HepG2 (cell line): ENCODE data around the gene GRIN3B. TPM values are rescaled to one million over a fixed set of nuclear protein-coding genes. Genes with fewer than 3 reads are reported as not detected.
A peak's percentile ranks its signal among the peaks of the same experiment; 100 is the strongest.

Source experiments
- ATAC-seq: fragments of 200-7000 bp; cut with Tn5 transposase; 3 replicates; pipeline ENCODE4 v1.9.1; 2020; ENCODE audit warnings: mild to moderate bottlenecking, moderate library complexity
- BruUV-seq: library from RNA; stranded (reverse); fragments of 400-500 nt; replicated peaks from 2 replicates; lab custom pipeline; 2021; lab: Mats Ljungman, UMichigan
- CTCF ChIA-PET: fragments of 300-600 bp; formaldehyde crosslinking; extraction: SDS; loops from one replicate; lab custom pipeline; 2021; ENCODE audit warnings: low total read pairs, inconsistent platforms, low intra/inter-chr PET ratio; lab: Yijun Ruan, JAX
- POLR2A ChIA-PET: fragments of 350-600 bp; sonication (Branson Sonifier 250); formaldehyde crosslinking; loops from one replicate; lab custom pipeline; 2020; ENCODE audit warnings: antibody characterized with exemption, inconsistent platforms; lab: Yijun Ruan, JAX
- DNase-seq: peaks from one replicate; pipeline ENCODE4 v3.0.0-alpha.2; 2015; ENCODE audit warnings: low spot score
- FAIRE-seq: peaks from 3 replicates; lab custom pipeline; 2011; peaks lifted over from hg19 to GRCh38; lab: Jason Lieb, UNC
- H2AFZ ChIP-seq: one replicate; pipeline ENCODE4 v1.6.1; 2011; ENCODE audit warnings: low read length, inconsistent platforms
- H3K27ac ChIP-seq: fragments of 300-600 bp; 3 replicates; pipeline ENCODE4 v1.8.0; 2011; ENCODE audit warnings: mixed run types, mild to moderate bottlenecking, mixed read lengths, low read length, inconsistent platforms; ENCODE audit not compliant: insufficient read depth; ENCODE audit errors: extremely low read length
- H3K27me3 ChIP-seq, 2 experiments: fragments of 200-600 bp in 1 of 2; 2 replicates in 1 of 2; 3 replicates in 1 of 2; pipeline versions ENCODE4 v1.6.0 to v1.8.0; 2011; ENCODE audit warnings: low read length in 2 of 2, mild to moderate bottlenecking in 2 of 2, moderate library complexity in 2 of 2, inconsistent platforms in 1 of 2; ENCODE audit not compliant: insufficient read depth in 2 of 2, control insufficient read depth in 1 of 2
- H3K36me3 ChIP-seq, 2 experiments: fragments of 200-600 bp in 1 of 2; replicated peaks in 1 of 2; 2 replicates in 1 of 2; 3 replicates in 1 of 2; pipeline versions ENCODE4 v1.5.1 to v1.8.0; 2011; ENCODE audit warnings: low read length in 2 of 2, inconsistent platforms in 1 of 2; ENCODE audit not compliant: insufficient read depth in 2 of 2, control insufficient read depth in 1 of 2
- H3K4me1 ChIP-seq: 2 replicates; pipeline ENCODE4 v1.5.1; 2012; ENCODE audit warnings: low read length, inconsistent platforms; ENCODE audit not compliant: insufficient read depth
- H3K4me2 ChIP-seq: 2 replicates; pipeline ENCODE4 v1.6.0; 2011; ENCODE audit warnings: low read depth, low read length, inconsistent platforms
- H3K4me3 ChIP-seq, 3 experiments: fragments of 200-600 bp in 1 of 3; sonication (generic), shearing (Covaris generic) in 1 of 3; replicated peaks in 1 of 3; 2 replicates each; pipeline ENCODE4 v1.5.1; 2011 to 2016; ENCODE audit warnings: low read length in 3 of 3, inconsistent platforms in 2 of 3, low read depth in 2 of 3, mild to moderate bottlenecking in 2 of 3, control low read depth in 1 of 3, mixed read lengths in 1 of 3; ENCODE audit not compliant: insufficient read depth in 1 of 3
- H3K79me2 ChIP-seq: one replicate; pipeline ENCODE4 v1.6.1; 2011; ENCODE audit warnings: low read length, inconsistent platforms; ENCODE audit not compliant: insufficient read depth
- H3K9ac ChIP-seq: 2 replicates; pipeline ENCODE4 v1.6.0; 2011; ENCODE audit warnings: mild to moderate bottlenecking, low read depth, low read length, inconsistent platforms; ENCODE audit not compliant: insufficient read depth
- H3K9me3 ChIP-seq: 2 replicates; pipeline ENCODE4 v1.5.1; 2012; ENCODE audit warnings: mild to moderate bottlenecking, low read length
- H4K20me1 ChIP-seq: 2 replicates; pipeline ENCODE4 v1.6.0; 2011; ENCODE audit warnings: inconsistent platforms, mild to moderate bottlenecking, low read length, moderate library complexity; ENCODE audit not compliant: insufficient read depth
- CBFB ChIP-seq: sonication (generic); formaldehyde crosslinking; IDR thresholded peaks from 2 replicates; pipeline ENCODE4 v1.4.0; 2020; ENCODE audit warnings: missing genetic modification reagents
- CENPX ChIP-seq: sonication (generic); formaldehyde crosslinking; IDR thresholded peaks from 2 replicates; pipeline ENCODE4 v1.9.0; 2021; ENCODE audit warnings: mild to moderate bottlenecking, missing genetic modification reagents, moderate library complexity
- KLF9 ChIP-seq: IDR thresholded peaks from 2 replicates; pipeline ENCODE4 v1.6.1; 2016; ENCODE audit warnings: low read depth
- LCORL ChIP-seq, 2 experiments: fragments of 450-650 bp in 1 of 2; sonication (generic) in 1 of 2; formaldehyde crosslinking in 1 of 2; IDR thresholded peaks; 2 replicates each; pipeline versions ENCODE4 v1.5.0 to v1.6.1; 2017 to 2020; ENCODE audit warnings: antibody characterized with exemption in 1 of 2, missing genetic modification reagents in 1 of 2
- NFIC ChIP-seq: IDR thresholded peaks from 2 replicates; pipeline ENCODE4 v1.6.1; 2012; ENCODE audit warnings: mild to moderate bottlenecking, low read length, inconsistent platforms
- NR0B2 ChIP-seq: sonication (generic); formaldehyde crosslinking; IDR thresholded peaks from 2 replicates; pipeline ENCODE4 v1.4.0; 2020; ENCODE audit warnings: mild to moderate bottlenecking, missing genetic modification reagents
- PBX2 ChIP-seq: IDR thresholded peaks from 2 replicates; pipeline ENCODE4 v1.6.1; 2016; ENCODE audit warnings: control low read depth
- POLR2AphosphoS2 ChIP-seq: IDR thresholded peaks from 2 replicates; pipeline ENCODE4 v1.6.1; 2011; ENCODE audit warnings: low read depth, low read length, improper control_type of control experiment
- POLR2AphosphoS5 ChIP-seq: IDR thresholded peaks from 2 replicates; pipeline ENCODE4 v1.6.1; 2012; ENCODE audit warnings: low read depth, low read length
- SP2 ChIP-seq: sonication (generic); formaldehyde crosslinking; IDR thresholded peaks from 2 replicates; pipeline ENCODE4 v1.5.1; 2020; ENCODE audit warnings: mild to moderate bottlenecking, missing genetic modification reagents
- XRCC5 ChIP-seq: fragments of 200-400 bp; formaldehyde crosslinking; optimal IDR thresholded peaks from 2 replicates; pipeline ENCODE3; 2017; ENCODE audit warnings: mild to moderate bottlenecking, low read length
- ZBTB39 ChIP-seq: sonication (generic); formaldehyde crosslinking; IDR thresholded peaks from 2 replicates; pipeline ENCODE4 v1.5.0; 2020; ENCODE audit warnings: missing genetic modification reagents
- ZFP36L2 ChIP-seq: sonication (generic); formaldehyde crosslinking; IDR thresholded peaks from 2 replicates; pipeline ENCODE4 v1.4.0; 2020; ENCODE audit warnings: missing genetic modification reagents
- ZFP41 ChIP-seq: sonication (generic); formaldehyde crosslinking; IDR thresholded peaks from 2 replicates; pipeline ENCODE4 v1.4.0; 2020; ENCODE audit warnings: mild to moderate bottlenecking, missing genetic modification reagents, borderline replicate concordance
- ZMAT3 ChIP-seq: sonication (generic); formaldehyde crosslinking; conservative IDR thresholded peaks from 2 replicates; pipeline ENCODE4 v1.7.0; 2021; ENCODE audit warnings: missing genetic modification reagents
- ZNF160 ChIP-seq: sonication (generic); formaldehyde crosslinking; IDR thresholded peaks from 2 replicates; pipeline ENCODE4 v1.8.0; 2022; ENCODE audit warnings: mild to moderate bottlenecking, inconsistent platforms, missing genetic modification reagents
- ZNF225 ChIP-seq: sonication (generic); formaldehyde crosslinking; IDR thresholded peaks from 2 replicates; pipeline ENCODE4 v1.4.0; 2020; ENCODE audit warnings: mild to moderate bottlenecking, missing genetic modification reagents
- ZNF44 ChIP-seq: sonication (generic); formaldehyde crosslinking; IDR thresholded peaks from 2 replicates; pipeline ENCODE4 v1.5.1; 2020; ENCODE audit warnings: mild to moderate bottlenecking, missing genetic modification reagents
- ZNF543 ChIP-seq: sonication (generic); formaldehyde crosslinking; IDR thresholded peaks from 2 replicates; pipeline ENCODE4 v1.4.0; 2020; ENCODE audit warnings: mild to moderate bottlenecking, missing genetic modification reagents
- ZNF605 ChIP-seq: sonication (generic); formaldehyde crosslinking; IDR thresholded peaks from 2 replicates; pipeline ENCODE4 v1.8.0; 2022; ENCODE audit warnings: mild to moderate bottlenecking, missing genetic modification reagents
- ZNF839 ChIP-seq: sonication (generic); formaldehyde crosslinking; IDR thresholded peaks from 2 replicates; pipeline ENCODE4 v1.4.0; 2020; ENCODE audit warnings: missing genetic modification reagents, mild to moderate bottlenecking, borderline replicate concordance
- ZSCAN25 ChIP-seq: sonication (generic); formaldehyde crosslinking; IDR thresholded peaks from 2 replicates; pipeline ENCODE4 v1.8.0; 2022; ENCODE audit warnings: mild to moderate bottlenecking, missing genetic modification reagents
- WGBS: methylation state at CpG from one replicate; pipeline ENCODE4 v1.1.6; 2017; ENCODE audit warnings: low lambda C conversion rate; 5-methylcytosine and 5-hydroxymethylcytosine counted together
- in situ Hi-C: cut with HindIII; loops from 2 replicates; pipeline ENCODE4 v1.10.0; 2017; ENCODE audit warnings: low pct_unique_long_range_greater_than_20kb; ENCODE audit not compliant: extremely low pct_ligation_motif_present
- intact Hi-C: fragments of 100-400 bp; cut with micrococcal nuclease; formaldehyde crosslinking; loops from one replicate; pipeline ENCODE4 v1.10.0; 2022; ENCODE audit not compliant: unreplicated experiment
- polyA plus RNA-seq, 8 experiments: library from polyadenylated mRNA; depleted of rRNA in 3 of 8; stranded (reverse) in 7 of 8; unstranded in 1 of 8; fragments of >200 nt; fragmentation: Illumina TruSeq in 4 of 8; extraction: Trizol in 4 of 8; gene quantifications; 2 replicates each; pipeline versions ENCODE4 v1.2.1 to v1.2.3, GENCODE V29; 2011 to 2016; ENCODE audit warnings: low read depth in 4 of 8, missing spikeins in 1 of 8, mixed read lengths in 1 of 8; ENCODE audit not compliant: insufficient read depth in 1 of 8
- total RNA-seq, 5 experiments: library from RNA; depleted of rRNA; stranded (reverse); fragments of >200 nt; fragmentation: Illumina TruSeq; extraction: Trizol; gene quantifications; 2 replicates each; pipeline ENCODE4 v1.2.3, GENCODE V29; 2016; ENCODE audit warnings: low read depth in 1 of 5

Gene GRIN3B
- total and polyA plus RNA-seq, 2 of the 13 experiments (the other 11 are each of a cell fraction or from before 2014, with no cell fraction given), result 0.07 to 0.20 TPM

GRCh38 chr19:1045247-1045603, 45.0 kb downstream of the GRIN3B start (continued):
- TF ChIP-seq PBX2 (peak; percentile 51; the same call in 1 of the 2 replicates), ZMAT3 (CRISPR knock-in tag) (no peak), NR0B2 (CRISPR knock-in tag) (no peak), ZNF160 (no peak), CENPX (no peak), SP2 (peak; percentile 55), ZNF543 (no peak), XRCC5 (no peak), ZSCAN25 (CRISPR knock-in tag) (no peak), POLR2AphosphoS5 (peak; percentile 35; the same call in 1 of the 2 replicates)

GRCh38 chr19:1046117-1046626, 46.0 kb downstream of the GRIN3B start:
- intact Hi-C loops (no loop called here), in situ Hi-C loops (no loop called here)
- no peaks in the 10 kb centered on the region for H3K9me3 ChIP-seq
- H3K4me1 ChIP-seq, result peaks cover 40% of the 10 kb centered on the region
- H3K27ac ChIP-seq, result peak overlapping the region; percentile 42
- H3K27me3 ChIP-seq, result no peaks in the 10 kb centered on the region
- H3K36me3 ChIP-seq, result no peaks in the 10 kb centered on the region
- FAIRE-seq, result no peak
- no TSS peak for BruUV-seq
- H2AFZ ChIP-seq, result no peak overlapping the region
- H3K4me3 ChIP-seq, result peak overlapping the region in 1 of 3 experiments; percentile 16; a peak in 1 of 6 replicates
- ChIA-PET POLR2A (interaction anchor here (2.6 kb wide), 1 partner anchor 19 kb away, joined by 18 read pairs; the partner anchor contains the start of gene CNN2), CTCF (no interaction called here)
- H3K9ac ChIP-seq, result no peak overlapping the region; the same call in 1 of the 2 replicates
- 37% methylated on average over 3 of the region's 33 CpGs for WGBS
- H3K4me2 ChIP-seq, result peak overlapping the region; percentile 33
- no peaks in the 10 kb centered on the region for H3K79me2 ChIP-seq
- DNase-seq, result peak; percentile 60
- ATAC-seq, result peak; percentile 23
- no peaks in the 10 kb centered on the region for H4K20me1 ChIP-seq
- no peak for TF ChIP-seq ZFP36L2 (CRISPR knock-in tag)
- peak; percentile 83; the same call in 1 of the 2 replicates for TF ChIP-seq ZNF605 (CRISPR knock-in tag)
- no peak; the same call in 1 of the 2 replicates for TF ChIP-seq ZFP41
- no peak for TF ChIP-seq ZNF44 (CRISPR knock-in tag)
- no peak for TF ChIP-seq NFIC
- 0 out of 2 replicates have a peak, but pooled peaks have one; percentile 5 for TF ChIP-seq ZBTB39
- TF ChIP-seq CBFB (CRISPR knock-in tag), result no peak
- no peak for TF ChIP-seq ZNF225 (CRISPR knock-in tag)
- TF ChIP-seq LCORL (IDR thresholded peaks at IDR 0.05), result no peak
- peak; percentile 51 for TF ChIP-seq LCORL (CRISPR knock-in tag; IDR thresholded peaks at IDR 0.05)
- TF ChIP-seq ZNF839 (CRISPR knock-in tag), result no peak
- TF ChIP-seq POLR2AphosphoS2, result no peak
- TF ChIP-seq PBX2, result no peak
- no peak for TF ChIP-seq KLF9 (CRISPR knock-in tag)
